COLO668 (cell line): Measurements from ENCODE around the gene KLC4.
"Not testable (repeated sequence)": the region's sequence is repeated elsewhere in the genome, so short reads cannot be mapped to it uniquely, and the experiment has no call there.

Experiments
- DNase-seq: peaks from one replicate; lab custom pipeline; 2025; ENCODE audit not compliant: unreplicated experiment; lab: John Stamatoyannopoulos, UW

The KLC4 gene

DNA sequence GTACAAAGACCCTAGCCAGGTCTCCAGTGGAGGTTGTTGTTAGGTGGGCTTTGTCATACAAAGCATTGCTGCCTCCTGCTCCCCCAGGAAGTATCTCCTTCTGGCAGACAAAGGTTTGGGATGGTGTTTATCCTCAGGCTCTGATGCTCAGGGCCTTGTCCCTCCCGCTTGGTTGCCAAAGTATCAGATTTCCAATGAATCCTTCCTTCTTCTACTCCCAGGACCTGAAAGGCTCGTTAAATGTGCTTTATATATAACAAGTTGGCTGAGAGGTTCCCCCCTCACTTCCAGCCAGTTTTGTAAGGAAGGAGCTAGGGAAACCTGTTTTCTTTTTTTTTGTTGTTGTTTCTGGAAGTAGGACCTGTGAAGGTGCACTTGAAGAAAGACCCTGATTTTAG lies 31.1 kb downstream of the KLC4 start:
- DNase-seq = peak; percentile 3

DNA sequence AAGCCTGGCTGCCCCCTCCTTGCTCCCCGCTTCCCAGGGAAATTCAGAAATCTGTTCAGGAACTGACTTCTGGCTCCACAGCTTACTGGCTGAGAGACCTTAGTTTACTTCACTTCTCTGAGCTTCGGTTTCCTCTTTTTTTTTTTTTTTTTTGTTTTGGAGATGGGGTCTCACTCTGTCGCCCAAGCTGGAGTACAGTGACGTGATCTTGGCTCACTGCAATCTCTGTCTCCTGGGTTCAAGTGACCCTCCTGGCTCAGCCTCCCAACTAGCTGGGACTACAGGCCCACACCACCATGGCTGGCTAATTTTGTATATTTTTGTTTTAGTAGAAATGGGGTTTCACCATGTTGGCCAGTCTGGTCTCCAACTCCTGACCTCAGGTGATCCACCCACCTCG lies 31.6 kb downstream of the KLC4 start:
- DNase-seq = no peak

DNA sequence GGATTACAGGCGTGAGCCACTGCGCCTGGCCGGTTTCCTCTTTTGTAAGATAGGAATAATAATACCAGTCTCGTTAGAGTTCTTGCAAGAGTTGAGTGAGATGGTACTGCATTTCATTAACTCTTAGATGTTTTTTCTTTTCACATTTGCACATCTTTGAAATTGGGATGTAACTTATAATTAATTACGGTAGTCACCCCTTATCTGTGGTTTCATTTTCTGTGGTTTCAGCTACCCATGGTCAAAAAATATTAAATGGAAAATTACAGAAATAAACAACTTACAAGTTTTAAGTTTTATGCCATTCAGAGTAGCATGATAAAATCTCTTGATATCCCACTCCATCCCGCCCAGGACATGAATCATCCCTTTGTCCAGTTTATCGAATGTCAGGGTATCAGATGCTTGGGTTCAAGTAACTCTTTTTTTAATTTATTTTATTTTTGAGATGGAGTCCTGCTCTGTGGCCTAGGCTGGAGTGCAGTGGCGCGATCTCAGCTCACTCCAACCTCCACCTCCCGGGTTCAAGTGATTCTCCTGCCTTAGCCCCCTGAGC lies 32.1 kb downstream of the KLC4 start:
- DNase-seq = no peak

DNA sequence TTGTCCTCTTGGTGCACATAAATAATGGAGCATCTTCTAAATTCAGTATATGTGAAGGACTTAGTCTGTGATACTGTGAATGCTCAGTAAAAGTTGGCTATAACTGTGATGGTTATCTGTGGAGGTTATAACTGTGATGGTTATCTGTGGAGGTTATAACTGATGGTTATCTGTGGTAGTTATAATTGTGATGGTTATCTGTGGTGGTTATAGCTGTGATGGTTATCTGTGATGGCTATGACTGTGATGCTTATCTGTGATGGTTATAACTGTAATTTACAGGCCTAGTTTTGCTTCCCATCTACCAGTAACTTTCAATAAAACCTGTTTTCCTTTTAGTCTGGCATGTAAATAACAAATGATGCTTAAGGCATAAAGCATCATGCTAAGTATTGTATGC lies 33.2 kb downstream of the KLC4 start:
- DNase-seq = no peak

DNA sequence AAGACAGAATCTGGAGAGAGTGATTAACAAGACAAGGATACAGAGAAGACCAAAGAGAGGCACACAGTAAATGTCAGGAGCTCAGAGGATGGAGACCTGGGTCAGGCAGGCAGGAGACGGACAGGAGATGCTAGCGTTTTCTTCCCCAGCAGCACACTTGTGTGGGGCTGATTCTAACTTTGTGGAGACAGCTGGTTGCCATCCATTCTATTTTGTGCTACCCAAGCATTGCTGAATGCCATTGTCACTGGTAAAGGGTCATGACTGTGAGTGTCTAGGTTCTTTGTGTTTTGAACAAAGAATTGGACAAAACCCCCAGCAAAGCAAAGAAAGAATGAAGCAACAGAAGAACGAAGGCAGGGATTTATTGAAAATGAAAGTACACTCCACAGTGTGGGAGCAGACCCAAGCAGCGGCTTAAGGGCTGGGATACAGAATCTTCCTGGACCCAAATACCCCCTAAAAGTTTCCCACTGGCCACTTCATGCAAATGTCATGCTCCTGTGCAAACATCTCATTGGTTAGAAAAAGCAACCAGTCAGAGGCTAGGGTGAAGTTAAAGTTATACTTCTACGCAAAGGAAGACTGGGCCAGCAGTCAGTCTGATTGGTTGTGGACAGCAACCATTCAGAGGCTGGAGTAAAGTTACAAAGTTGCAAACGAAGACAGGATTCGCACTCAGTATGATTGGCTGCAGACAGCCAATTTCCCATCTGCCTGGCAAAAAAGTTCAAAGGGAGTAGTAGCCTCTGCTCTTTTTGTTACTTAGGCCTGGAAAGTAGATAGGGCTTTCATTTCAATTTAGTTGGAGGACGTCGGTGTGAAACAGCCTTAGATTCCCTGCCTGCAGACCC lies 34.2 kb downstream of the KLC4 start:
- DNase-seq = no peak

DNA sequence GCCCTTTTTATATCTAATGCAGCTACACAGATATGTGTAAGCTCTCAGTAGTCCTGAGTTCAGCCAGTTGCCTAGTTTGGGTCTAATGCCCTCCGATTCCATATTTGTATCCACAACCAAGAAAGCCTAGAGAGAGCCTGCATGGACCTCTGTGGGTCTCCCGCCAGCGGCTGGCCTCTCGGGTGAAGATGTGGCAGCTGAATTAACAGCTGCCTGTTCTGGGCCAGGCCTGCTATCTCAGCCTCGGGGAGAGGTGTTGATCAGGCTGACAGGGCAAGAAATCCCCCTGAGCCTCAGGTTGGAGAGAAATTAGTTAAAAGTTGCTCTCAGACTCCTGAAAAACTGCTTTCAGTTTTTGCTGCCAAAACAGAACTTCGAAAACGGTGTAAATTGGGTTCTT lies 36.5 kb downstream of the KLC4 start:
- DNase-seq = peak; percentile 24

DNA sequence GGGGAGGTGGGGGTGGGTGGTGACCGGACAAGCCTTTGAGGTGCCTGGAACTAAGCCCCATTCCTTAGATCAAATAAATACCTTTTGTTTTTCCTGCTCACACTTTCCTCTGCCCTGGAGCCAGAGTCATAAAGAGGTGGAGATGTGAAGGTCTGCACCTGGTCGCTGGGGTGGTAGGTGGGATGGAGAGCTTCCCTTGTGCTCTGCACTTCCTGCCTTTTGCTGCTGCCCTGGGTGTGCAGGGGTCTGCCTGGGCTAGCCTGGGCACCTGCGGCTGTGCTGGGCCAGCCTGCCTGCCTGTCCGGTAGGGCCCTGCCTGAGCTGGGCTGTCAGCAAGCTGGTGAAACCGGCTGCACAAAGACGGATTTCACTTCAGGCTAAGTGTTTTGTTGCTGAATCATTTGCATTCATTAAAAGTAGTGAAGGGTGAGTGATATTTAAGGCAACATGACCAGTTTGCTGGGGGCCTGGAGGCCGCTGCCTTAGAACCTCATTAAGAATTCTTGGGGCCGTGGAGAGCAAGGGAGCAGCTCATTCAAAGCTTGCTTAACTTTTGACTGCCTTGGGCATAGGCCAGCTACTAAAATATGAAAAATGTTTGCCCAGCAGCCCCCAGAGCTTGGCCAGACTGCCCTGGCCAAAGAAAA lies 37.1 kb downstream of the KLC4 start:
- DNase-seq = peak; percentile 44

DNA sequence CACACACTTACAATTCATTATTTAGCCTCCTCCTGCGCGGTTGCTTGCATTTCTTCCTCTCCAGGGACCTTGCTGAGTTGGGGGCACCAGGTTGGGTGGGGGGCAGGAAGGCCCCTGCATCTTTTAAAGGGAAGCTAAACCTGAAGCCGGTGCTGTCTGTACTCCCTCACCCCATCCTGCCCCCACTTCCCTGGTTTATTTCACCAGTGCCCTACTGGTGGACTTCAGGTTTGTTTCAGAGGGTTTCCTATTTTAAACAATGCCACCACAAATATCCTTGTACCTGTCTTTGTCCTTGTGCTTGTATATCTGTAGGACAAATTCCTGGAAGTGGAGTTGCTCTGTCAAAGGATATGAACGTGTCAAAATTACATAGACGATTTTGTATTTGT lies 37.7 kb downstream of the KLC4 start:
- DNase-seq = no peak

DNA sequence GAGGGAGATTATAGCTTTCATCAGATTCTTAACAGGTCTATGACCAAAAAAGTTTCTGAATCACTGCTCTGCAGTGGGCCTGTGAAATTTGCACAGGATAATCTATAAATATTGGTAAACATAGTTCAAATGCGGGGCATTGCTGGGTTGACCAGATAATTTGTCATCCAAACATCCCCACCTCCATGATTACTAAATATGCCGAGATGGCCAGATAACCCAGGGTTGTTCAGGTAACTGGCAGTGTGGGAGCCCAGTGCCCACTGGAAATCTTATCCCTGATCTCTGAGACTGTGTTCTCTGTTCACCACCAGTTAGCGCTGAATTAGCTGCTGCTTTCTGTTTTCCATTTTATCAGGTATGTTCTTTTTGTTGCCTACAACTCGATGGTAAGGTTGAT lies 38.1 kb downstream of the KLC4 start:
- DNase-seq = no peak

DNA sequence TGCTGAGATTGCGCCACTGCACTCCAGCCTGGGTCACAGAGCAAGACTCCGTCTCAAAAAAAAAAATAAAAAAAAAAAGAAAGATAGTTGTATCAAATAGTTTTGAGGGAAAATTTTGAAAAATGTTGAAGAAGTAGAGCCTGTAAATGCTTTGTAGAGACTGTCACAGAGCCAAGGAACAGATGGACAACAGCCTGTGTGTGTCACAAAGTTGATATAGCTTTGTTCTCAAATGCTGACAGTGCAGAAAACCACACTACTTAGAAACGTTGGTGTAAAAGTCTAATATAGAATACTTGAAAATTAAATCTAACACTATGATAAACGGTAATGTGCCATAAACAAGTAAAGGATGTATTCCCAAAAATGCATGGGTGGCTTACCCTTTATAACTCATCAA lies 42.1 kb downstream of the KLC4 start:
- DNase-seq = no peak

DNA sequence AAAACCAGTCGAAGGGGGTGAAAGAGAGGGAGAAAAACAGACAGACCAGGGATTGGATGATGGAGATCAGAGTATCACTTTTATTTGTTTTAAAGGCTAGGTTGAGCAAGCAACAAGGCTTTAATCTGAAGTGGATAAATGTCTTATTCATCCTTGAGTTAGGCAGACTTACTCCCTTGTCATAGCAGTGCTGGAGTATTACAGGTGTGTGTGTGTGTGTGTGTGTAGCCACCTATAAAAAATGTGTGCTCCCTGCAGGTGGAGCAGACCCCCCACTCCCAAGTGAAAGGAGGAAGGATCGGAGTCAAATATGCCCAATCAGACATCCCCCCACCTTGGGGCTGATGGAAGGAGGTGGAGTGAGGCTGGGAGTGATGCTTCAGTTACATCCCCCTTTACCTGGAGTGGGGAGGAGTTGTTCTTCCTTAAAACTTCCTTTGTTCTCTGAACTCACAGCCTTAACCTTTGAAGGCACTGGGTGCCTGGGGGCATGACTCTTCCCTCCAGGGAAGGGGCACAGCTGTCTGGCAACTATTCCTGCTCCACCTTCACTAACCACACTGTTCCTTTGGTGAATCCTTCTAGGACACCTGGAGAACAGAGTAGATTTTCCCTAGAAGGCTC lies 43.9 kb downstream of the KLC4 start:
- no peak for DNase-seq

DNA sequence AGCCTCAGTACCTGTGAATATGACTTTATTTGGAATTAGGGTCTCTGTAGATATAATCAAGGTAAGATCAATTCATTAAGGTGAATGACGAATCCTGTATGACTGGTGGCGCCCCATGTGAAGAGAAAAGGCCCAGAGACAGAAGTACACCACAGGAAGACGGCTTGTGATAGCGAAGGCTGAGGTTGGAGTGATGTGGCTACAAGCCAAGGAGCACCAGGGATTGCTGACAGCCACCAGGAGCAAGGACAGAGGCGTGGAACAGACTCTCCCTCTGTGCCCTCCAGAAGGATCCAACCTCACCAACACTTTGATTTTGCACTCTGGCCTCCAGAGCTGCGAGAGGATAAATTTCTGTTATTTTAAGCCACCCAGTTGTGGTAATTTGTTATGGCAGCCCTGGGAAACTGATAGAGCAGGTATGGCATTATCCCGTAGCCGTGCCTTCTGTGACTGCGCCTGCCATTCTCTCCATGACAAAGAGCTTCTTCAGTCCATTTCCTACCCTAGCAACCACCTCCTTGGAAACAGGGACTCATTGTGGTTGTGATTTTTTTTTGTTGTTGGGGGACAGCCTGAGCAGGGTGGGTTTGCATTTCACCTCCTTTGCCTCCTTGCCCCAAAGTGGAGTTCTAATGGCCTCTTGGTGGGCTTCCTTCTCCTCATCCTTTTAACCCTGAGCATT lies 46.2 kb downstream of the KLC4 start:
- no peak for DNase-seq

DNA sequence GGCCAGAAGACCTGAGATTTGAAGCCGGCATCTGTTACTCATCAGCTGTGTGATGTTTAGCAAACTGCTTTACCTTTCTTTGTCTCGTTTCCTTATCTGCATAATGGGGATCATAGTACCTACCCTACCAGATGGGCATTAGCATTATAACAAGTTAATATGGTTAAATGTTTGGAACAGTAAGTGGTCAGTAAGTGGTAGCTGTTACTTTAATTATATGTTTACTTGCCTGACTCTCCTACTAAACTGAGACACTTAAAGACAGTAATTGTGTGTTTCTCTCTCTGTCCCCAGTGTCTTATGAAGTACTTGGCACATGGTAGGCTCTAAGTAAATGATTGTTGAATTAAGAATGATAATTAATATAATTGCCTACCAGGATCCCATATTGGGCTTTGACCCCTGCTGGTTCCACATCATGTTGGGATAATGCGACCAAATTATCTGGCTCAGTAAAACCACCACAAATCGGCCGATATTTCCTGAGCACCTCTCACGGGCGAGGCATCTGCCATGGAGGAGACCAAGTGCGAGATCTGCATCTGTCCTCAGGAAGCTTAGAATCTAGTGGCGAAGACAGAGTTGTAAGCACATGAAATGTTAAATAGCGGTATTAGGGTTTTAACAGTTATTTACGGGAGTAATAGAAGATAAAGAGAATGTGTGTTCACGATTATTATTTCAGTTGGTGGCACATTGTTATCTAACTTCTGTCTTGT lies 48.1 kb downstream of the KLC4 start:
- no peak for DNase-seq

DNA sequence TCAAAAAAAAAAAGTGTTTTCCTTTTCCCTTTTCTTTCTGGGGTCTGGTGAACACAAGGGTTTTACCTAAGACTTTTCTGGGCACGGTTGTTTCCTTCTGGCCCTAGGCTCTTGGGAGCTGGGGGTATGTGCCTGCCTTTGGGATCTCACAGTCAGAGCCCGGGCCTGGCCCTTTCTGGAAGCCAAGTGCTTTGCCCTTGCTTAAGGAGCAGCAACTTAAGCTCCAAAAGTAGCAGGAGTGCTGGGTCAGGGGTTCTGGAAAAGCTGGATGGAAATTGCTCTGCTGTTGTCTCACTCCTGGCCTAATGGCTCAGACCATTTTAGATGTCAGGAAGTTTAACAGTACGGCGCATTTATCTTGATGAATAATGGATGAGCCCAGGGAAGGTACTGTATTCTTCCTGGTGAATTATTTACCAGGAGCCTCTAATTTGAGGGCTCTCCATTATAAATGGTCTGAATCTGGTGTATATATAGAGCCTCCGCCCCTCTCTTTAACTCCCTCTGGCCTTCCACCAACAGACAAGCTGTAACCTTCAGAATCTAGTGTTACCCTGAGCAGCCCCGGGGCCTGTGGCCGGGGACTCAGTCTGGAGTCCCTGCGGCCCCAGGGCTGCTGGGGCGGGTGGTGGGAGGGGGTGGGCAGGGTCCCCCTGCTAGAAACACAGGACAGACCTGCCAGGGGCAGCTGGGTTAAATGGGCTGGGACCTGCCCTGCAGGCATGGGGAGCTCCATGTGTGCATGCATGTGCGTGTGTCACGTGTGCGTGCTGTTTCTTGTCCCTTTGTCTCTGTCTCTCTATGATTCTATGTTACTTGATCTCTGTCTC lies 54.2 kb downstream of the KLC4 start:
- peak; percentile 82 for DNase-seq

DNA sequence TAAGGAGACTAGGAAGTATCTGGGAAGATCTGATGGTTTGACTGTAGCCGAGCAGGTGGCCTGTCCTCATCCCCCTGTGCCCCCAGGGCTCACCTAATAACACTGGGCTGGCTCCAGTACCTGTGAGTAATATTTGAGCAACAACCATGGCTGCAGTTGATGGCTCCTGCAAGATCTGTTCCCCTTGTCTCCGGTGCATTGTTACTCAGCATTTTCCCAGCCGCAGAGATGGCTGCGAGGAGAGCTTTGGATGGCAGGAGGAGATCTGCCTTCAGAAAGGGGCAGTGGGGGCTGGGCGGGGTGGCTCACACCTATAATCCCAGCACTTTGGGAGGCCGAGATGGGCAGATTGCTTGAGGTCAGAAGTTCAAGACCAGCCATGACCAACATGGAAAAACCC lies 55.9 kb downstream of the KLC4 start:
- peak; percentile 8 for DNase-seq

DNA sequence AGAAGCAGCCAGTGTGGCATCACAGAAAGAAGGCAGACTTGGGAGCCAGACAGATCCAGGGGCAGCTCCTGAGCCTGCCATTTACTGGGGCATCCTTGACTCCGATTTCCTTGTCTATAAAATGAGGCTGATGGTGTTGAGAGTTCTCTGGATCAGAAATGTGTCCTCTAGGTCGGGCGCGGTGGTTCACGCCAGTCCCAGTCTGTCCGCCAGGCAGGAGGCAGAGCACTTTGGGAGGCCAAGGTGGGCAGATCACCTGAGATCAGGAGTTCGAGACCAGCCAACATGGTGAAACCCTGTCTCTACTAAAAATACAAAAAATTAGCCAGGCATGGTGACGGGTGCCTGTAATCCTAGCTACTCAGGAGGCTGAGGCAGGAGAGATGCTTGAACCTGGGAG lies 58.0 kb downstream of the KLC4 start:
- DNase-seq = not testable (repeated sequence)

DNA sequence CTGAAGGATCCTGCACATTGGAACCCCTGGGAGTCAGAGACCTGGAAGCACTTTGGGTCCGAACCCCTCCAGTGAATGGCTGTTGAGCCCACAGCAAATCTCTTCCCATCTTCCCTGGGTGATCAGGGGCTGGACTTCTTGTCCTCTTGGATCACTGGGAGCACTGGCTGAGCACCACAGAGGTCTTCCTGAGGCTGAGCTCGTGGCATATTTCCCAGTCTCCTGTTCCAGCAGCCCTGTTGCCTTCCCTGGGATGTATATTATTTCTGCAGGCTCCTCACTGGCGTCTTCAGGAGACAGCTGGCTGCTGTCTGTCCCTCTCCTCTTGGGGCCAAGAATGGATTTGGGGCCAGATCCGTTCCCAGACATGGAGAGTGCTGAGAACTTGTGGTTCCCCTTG lies 60.1 kb downstream of the KLC4 start:
- no peak for DNase-seq

DNA sequence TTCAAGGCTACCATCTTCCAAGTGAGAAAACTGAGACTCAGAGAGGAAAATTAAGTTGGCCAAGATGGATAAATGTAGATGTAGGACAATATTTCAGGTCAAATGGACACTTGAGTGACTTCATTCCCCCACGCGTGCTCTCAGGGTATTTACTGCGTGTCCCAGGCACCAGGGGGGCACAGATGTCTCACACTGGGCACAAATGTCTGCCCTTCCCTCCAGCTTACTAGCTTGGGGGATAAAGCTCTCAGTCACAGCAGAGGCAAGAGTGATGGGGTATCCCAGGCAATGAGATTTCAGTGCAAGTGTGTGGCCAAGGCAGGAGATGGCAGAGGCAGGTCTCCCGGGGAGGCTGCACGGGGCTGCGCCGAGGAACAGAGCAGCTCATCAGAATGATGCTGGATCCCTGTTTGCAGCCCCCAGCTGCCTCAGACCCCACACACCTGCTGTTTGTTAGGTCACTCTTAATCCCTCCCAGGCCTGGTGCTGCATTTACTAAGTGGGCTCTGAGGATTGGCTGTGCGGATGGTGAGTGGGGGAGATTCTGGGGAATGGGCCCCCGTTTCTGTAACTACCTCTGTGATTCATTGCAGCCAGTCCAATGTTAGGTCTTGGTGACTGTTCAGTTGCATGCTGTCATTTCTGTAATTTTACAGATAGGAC lies 60.8 kb downstream of the KLC4 start:
- DNase-seq = no peak
